ENCODE measurements around the gene PEX5.

GRCh38 chr12:7197841-7198240, 8.4 kb downstream of the PEX5 start:
- TF ChIP-seq SUZ12 (IDR thresholded peaks at IDR 0.05; ENCODE audit: extremely low read depth, insufficient read depth, insufficient read length) = no peak
- no peak for TF ChIP-seq YY1 (IDR thresholded peaks at IDR 0.05; ENCODE audit: insufficient read depth, insufficient read length)
